ENCODE data around the gene OGG1.

Gene OGG1

GRCh38 chr3:9715764-9716437, 33.9 kb upstream of the OGG1 start (continued):
- TF ChIP-seq ZNF148 (tag by site-specific recombination; IDR thresholded peaks at IDR 0.05; ENCODE audit: borderline replicate concordance) (no peak), MZF1 (tag by site-specific recombination; IDR thresholded peaks at IDR 0.05; ENCODE audit: borderline replicate concordance) (no peak), ZNF248 (tag by site-specific recombination; IDR thresholded peaks at IDR 0.05) (no peak), ZNF785 (tag by site-specific recombination; IDR thresholded peaks at IDR 0.05) (no peak), ZNF292 (tag by site-specific recombination; IDR thresholded peaks at IDR 0.05; ENCODE audit: borderline replicate concordance, low read depth) (no peak), KLF8 (tag by site-specific recombination; IDR thresholded peaks at IDR 0.05) (no peak), ZNF571 (tag by site-specific recombination; IDR thresholded peaks at IDR 0.05) (no peak), BCL11B (tag by site-specific recombination; IDR thresholded peaks at IDR 0.05; ENCODE audit: low read depth) (no peak), ZNF341 (tag by site-specific recombination; IDR thresholded peaks at IDR 0.05; ENCODE audit: low read depth) (no peak), ZNF350 (tag by site-specific recombination; IDR thresholded peaks at IDR 0.05) (no peak), ZNF501 (tag by site-specific recombination; IDR thresholded peaks at IDR 0.05) (no peak), ZNF600 (tag by site-specific recombination; IDR thresholded peaks at IDR 0.05) (no peak), KLF10 (tag by site-specific recombination; IDR thresholded peaks at IDR 0.05) (0 out of 2 replicates have a peak, but pooled peaks have one; percentile 28), ZNF660 (tag by site-specific recombination; IDR thresholded peaks at IDR 0.05) (peak; percentile 95), ZNF555 (tag by site-specific recombination; conservative IDR thresholded peaks at IDR 0.05) (no peak), RBAK (tag by site-specific recombination; IDR thresholded peaks at IDR 0.05) (no peak), GLIS2 (tag by site-specific recombination; IDR thresholded peaks at IDR 0.05) (no peak; the same call in 1 of the 2 replicates), PRDM1 (tag by site-specific recombination; IDR thresholded peaks at IDR 0.05) (peak; percentile 62), ZNF830 (tag by site-specific recombination; IDR thresholded peaks at IDR 0.05; ENCODE audit: low read depth) (no peak), ZNF362 (tag by site-specific recombination; IDR thresholded peaks at IDR 0.05) (no peak), GFI1B (tag by site-specific recombination; IDR thresholded peaks at IDR 0.05) (no peak), ZNF280C (tag by site-specific recombination; IDR thresholded peaks at IDR 0.05) (no peak), MYNN (tag by site-specific recombination; IDR thresholded peaks at IDR 0.05; ENCODE audit: borderline replicate concordance) (no peak), ZNF701 (tag by site-specific recombination; IDR thresholded peaks at IDR 0.05) (no peak), SP7 (tag by site-specific recombination; IDR thresholded peaks at IDR 0.05) (peak; percentile 64), ZNF221 (tag by site-specific recombination; IDR thresholded peaks at IDR 0.05; ENCODE audit: borderline replicate concordance) (no peak), ZNF623 (tag by site-specific recombination; IDR thresholded peaks at IDR 0.05) (no peak), ZNF416 (tag by site-specific recombination; IDR thresholded peaks at IDR 0.05) (no peak), PRDM2 (tag by site-specific recombination; IDR thresholded peaks at IDR 0.05; ENCODE audit: borderline replicate concordance) (no peak), ZNF324 (tag by site-specific recombination; IDR thresholded peaks at IDR 0.05) (no peak)

Data from HEK293 (cell line).